ENCODE data around the gene TKT. TPM values are rescaled to one million over a fixed set of nuclear protein-coding genes. Genes with fewer than 3 reads are reported as not detected.

The TKT gene
- total RNA-seq, 1 experiment from 2014 or later: 634 TPM

DNA sequence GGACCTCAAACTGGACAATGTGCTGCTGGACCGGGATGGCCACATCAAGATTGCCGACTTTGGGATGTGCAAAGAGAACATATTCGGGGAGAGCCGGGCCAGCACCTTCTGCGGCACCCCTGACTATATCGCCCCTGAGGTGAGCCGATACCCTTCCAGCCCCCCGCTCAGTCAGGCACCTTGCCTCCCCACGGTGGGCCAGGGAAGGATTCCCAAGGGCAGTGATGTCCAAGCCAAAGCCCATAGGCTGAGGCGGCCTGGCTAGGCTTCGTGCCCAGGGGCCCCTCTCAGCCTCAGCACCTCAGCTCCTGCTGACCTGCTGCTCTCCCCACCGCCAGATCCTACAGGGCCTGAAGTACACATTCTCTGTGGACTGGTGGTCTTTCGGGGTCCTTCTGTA, 67.1 kb downstream of the TKT start (continued):
- TF ChIP-seq, protein P1, sequence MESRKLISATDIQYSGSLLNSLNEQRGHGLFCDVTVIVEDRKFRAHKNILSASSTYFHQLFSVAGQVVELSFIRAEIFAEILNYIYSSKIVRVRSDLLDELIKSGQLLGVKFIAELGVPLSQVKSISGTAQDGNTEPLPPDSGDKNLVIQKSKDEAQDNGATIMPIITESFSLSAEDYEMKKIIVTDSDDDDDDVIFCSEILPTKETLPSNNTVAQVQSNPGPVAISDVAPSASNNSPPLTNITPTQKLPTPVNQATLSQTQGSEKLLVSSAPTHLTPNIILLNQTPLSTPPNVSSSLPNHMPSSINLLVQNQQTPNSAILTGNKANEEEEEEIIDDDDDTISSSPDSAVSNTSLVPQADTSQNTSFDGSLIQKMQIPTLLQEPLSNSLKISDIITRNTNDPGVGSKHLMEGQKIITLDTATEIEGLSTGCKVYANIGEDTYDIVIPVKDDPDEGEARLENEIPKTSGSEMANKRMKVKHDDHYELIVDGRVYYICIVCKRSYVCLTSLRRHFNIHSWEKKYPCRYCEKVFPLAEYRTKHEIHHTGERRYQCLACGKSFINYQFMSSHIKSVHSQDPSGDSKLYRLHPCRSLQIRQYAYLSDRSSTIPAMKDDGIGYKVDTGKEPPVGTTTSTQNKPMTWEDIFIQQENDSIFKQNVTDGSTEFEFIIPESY (IDR thresholded peaks at IDR 0.05; ENCODE audit: extremely low read depth, insufficient replicate concordance, low read length): no peak
- TF ChIP-seq CBX3 (IDR thresholded peaks at IDR 0.05; ENCODE audit: low read depth) (no peak), YY1 (IDR thresholded peaks at IDR 0.05; ENCODE audit: extremely low read depth, insufficient replicate concordance, low read depth, low read length) (no peak), JUND (IDR thresholded peaks at IDR 0.05) (no peak), SIN3A (IDR thresholded peaks at IDR 0.05; ENCODE audit: low read depth) (no peak), POLR2A (IDR thresholded peaks at IDR 0.05; ENCODE audit: borderline replicate concordance, extremely low read depth, insufficient read depth, insufficient read length) (no peak)

DNA sequence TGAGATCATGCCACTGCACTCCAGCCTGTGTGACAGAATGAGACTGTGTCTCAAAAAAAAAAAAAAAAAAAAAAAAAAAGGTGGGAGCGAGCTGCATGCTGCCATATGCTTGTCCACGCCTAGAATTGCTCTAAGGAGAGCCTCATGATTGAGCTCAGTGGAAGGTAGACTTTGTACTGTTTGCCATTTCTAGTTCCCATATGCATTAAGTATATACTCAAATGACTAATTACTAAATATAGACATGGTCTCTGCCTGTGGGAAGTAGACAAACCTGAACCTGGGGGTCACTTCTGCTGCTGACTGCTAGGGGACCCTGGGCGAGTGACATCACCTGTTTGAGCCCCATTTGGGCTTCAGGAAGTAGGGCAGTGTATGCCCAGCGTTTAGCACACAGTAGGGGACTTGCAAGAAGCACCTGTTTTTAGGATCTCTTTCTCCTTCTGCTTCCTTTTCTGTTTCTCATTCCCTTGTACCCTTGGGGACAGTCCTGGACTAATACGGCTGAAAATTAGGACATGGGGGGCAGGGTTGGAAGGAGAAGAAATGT, 67.6 kb downstream of the TKT start:
- H3K4me2 ChIP-seq (ENCODE audit: low read length): no peak overlapping the region
- BruUV-seq (replicated peaks): no TSS peak
- no peaks in the 10 kb centered on the region for H3K9me2 ChIP-seq (ENCODE audit: insufficient read depth)
- no peak overlapping the region for H3K4me3 ChIP-seq (replicated peaks in 1 of 2; ENCODE audit: low read depth in 1 of 2, low read length in 2 of 2)
- ChIA-PET CTCF (interaction anchor here (1.1 kb wide), 1 partner anchor 8 kb away, joined by 4 read pairs; no protein-coding TSS in a partner anchor), RAD21 (ENCODE audit: low non-redundant PET in 1 of 2, low total read pairs in 2 of 2, uncharacterized antibody in 2 of 2, unreplicated experiment in 2 of 2) (no interaction called here), POLR2A (no interaction called here)
- no peaks in the 10 kb centered on the region for H3K27me3 ChIP-seq (ENCODE audit: insufficient read depth, low read length)
- ATAC-seq (no peak), DNase-seq (ENCODE audit: low read depth, low spot score) (no peak)
- TF ChIP-seq ELF1 (IDR thresholded peaks at IDR 0.05; ENCODE audit: borderline replicate concordance, low read depth): no peak
- TF ChIP-seq, protein P2, sequence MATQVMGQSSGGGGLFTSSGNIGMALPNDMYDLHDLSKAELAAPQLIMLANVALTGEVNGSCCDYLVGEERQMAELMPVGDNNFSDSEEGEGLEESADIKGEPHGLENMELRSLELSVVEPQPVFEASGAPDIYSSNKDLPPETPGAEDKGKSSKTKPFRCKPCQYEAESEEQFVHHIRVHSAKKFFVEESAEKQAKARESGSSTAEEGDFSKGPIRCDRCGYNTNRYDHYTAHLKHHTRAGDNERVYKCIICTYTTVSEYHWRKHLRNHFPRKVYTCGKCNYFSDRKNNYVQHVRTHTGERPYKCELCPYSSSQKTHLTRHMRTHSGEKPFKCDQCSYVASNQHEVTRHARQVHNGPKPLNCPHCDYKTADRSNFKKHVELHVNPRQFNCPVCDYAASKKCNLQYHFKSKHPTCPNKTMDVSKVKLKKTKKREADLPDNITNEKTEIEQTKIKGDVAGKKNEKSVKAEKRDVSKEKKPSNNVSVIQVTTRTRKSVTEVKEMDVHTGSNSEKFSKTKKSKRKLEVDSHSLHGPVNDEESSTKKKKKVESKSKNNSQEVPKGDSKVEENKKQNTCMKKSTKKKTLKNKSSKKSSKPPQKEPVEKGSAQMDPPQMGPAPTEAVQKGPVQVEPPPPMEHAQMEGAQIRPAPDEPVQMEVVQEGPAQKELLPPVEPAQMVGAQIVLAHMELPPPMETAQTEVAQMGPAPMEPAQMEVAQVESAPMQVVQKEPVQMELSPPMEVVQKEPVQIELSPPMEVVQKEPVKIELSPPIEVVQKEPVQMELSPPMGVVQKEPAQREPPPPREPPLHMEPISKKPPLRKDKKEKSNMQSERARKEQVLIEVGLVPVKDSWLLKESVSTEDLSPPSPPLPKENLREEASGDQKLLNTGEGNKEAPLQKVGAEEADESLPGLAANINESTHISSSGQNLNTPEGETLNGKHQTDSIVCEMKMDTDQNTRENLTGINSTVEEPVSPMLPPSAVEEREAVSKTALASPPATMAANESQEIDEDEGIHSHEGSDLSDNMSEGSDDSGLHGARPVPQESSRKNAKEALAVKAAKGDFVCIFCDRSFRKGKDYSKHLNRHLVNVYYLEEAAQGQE (IDR thresholded peaks at IDR 0.05; ENCODE audit: low read depth): no peak
- TF ChIP-seq, protein P3, sequence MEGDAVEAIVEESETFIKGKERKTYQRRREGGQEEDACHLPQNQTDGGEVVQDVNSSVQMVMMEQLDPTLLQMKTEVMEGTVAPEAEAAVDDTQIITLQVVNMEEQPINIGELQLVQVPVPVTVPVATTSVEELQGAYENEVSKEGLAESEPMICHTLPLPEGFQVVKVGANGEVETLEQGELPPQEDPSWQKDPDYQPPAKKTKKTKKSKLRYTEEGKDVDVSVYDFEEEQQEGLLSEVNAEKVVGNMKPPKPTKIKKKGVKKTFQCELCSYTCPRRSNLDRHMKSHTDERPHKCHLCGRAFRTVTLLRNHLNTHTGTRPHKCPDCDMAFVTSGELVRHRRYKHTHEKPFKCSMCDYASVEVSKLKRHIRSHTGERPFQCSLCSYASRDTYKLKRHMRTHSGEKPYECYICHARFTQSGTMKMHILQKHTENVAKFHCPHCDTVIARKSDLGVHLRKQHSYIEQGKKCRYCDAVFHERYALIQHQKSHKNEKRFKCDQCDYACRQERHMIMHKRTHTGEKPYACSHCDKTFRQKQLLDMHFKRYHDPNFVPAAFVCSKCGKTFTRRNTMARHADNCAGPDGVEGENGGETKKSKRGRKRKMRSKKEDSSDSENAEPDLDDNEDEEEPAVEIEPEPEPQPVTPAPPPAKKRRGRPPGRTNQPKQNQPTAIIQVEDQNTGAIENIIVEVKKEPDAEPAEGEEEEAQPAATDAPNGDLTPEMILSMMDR (IDR thresholded peaks at IDR 0.05 in 2 of 3, conservative IDR thresholded peaks at IDR 0.05 in 1 of 3; ENCODE audit: borderline replicate concordance in 1 of 3, insufficient read depth in 1 of 3, low read depth in 2 of 3, low read length in 2 of 3): no peak
- no peak for TF ChIP-seq RAD21 (IDR thresholded peaks at IDR 0.05; ENCODE audit: low read depth)
- no peak for TF ChIP-seq YY1 (IDR thresholded peaks at IDR 0.05; ENCODE audit: extremely low read depth, insufficient replicate concordance, low read depth, low read length)
- TF ChIP-seq JUND (IDR thresholded peaks at IDR 0.05): no peak
- TF ChIP-seq, protein P1 (IDR thresholded peaks at IDR 0.05; ENCODE audit: extremely low read depth, insufficient replicate concordance, low read length): no peak
- TF ChIP-seq CEBPB (IDR thresholded peaks at IDR 0.05; ENCODE audit: low read depth): no peak
- TF ChIP-seq POLR2A (IDR thresholded peaks at IDR 0.05; ENCODE audit: borderline replicate concordance, extremely low read depth, insufficient read depth, insufficient read length): no peak
- no peak for TF ChIP-seq EGR1 (IDR thresholded peaks at IDR 0.05; ENCODE audit: low read depth)
- no peak for TF ChIP-seq SRF (IDR thresholded peaks at IDR 0.05; ENCODE audit: low read depth)
- TF ChIP-seq ZFX (IDR thresholded peaks at IDR 0.05): no peak
- H3K9me3 ChIP-seq (ENCODE audit: control insufficient read depth in 1 of 2, insufficient read depth in 1 of 2, low read depth in 1 of 2, low read length in 2 of 2): no peaks in the 10 kb centered on the region
- H3K9ac ChIP-seq (ENCODE audit: low read length): no peak overlapping the region
- intact Hi-C loops (cut with micrococcal nuclease): no loop called here
- H4K20me1 ChIP-seq (ENCODE audit: insufficient read depth): no peaks in the 10 kb centered on the region
- H3K79me2 ChIP-seq (ENCODE audit: insufficient read depth, low read length): no peaks in the 10 kb centered on the region
- peaks cover 0 to under 1% of the 10 kb centered on the region in 2 experiments; a peak in 1 of 4 replicates for H3K4me1 ChIP-seq (ENCODE audit: control insufficient read depth in 1 of 2, insufficient read depth in 2 of 2, low read length in 2 of 2)
- peaks cover 6 to 16% of the 10 kb centered on the region in 2 experiments for H3K36me3 ChIP-seq (ENCODE audit: control insufficient read depth in 1 of 2, insufficient read depth in 2 of 2, low read length in 2 of 2)
- H3K27ac ChIP-seq (ENCODE audit: low read depth, low read length): no peak overlapping the region
- no peak overlapping the region for H2AFZ ChIP-seq (ENCODE audit: low read depth, low read length, poor library complexity, severe bottlenecking)

Measured in HCT116 (cell line).